ENCODE data around the gene CDK6.

DNA sequence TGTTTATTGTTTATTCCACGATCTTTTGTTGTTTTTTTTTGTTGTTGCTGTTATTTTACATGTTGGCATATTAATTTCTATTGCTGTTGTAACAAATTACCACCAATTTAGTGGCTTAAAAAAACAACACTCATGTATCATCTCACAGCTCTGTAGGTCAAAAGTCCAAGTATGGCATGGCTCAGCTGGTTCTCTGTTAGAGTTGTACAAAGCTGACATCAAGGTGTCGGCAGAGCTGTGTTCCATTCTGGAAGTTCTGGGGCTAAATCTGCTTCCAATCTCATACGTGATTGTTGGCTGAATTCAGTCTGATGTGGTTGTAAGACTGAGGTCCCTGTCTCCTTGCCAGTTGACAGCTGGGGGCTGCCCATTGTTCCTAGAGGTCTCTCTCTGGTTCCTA is 186.0 kb downstream of the CDK6 start:
- TF ChIP-seq, protein P1, sequence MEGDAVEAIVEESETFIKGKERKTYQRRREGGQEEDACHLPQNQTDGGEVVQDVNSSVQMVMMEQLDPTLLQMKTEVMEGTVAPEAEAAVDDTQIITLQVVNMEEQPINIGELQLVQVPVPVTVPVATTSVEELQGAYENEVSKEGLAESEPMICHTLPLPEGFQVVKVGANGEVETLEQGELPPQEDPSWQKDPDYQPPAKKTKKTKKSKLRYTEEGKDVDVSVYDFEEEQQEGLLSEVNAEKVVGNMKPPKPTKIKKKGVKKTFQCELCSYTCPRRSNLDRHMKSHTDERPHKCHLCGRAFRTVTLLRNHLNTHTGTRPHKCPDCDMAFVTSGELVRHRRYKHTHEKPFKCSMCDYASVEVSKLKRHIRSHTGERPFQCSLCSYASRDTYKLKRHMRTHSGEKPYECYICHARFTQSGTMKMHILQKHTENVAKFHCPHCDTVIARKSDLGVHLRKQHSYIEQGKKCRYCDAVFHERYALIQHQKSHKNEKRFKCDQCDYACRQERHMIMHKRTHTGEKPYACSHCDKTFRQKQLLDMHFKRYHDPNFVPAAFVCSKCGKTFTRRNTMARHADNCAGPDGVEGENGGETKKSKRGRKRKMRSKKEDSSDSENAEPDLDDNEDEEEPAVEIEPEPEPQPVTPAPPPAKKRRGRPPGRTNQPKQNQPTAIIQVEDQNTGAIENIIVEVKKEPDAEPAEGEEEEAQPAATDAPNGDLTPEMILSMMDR (IDR thresholded peaks at IDR 0.05; ENCODE audit: borderline replicate concordance, extremely low read depth, low read length, poor library complexity, severe bottlenecking), result no peak
- TF ChIP-seq EZH2 (IDR thresholded peaks at IDR 0.05; ENCODE audit: borderline replicate concordance, low read depth, low read length, severe bottlenecking), result no peak
